Embryonic facial prominence (tissue), 1 donor: Measurements from ENCODE around the gene ANP32A.
A peak's percentile ranks its signal among the peaks of the same experiment; 100 is the strongest.

Source experiments
- DNase-seq: peaks from one replicate; pipeline ENCODE4 v3.0.0-alpha.2; 2016; ENCODE audit errors: extremely low spot score

ANP32A gene

GRCh38 chr15:68797599-68798345, 22.9 kb downstream of the ANP32A start:
- DNase-seq: no peak

DNA sequence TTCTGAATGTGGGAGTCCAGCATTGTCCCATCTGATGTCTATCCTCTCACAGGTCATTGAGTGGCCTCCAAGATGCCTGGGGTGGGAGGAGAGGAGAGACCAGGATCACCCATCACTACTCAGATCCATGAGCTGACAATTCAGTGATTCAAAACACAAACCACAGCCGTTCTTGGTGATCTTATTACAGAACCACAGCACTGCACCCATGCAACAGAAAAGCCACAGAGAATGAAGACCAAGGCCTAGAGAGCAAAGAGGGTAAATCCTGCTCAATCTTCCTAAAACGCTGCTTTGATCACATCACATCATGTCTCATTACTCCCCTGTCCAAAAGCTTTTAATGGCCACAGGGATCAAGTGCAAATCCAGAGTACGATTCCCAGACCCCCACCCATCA, 23.5 kb downstream of the ANP32A start:
- DNase-seq: no peak

GRCh38 chr15:68796576-68796975, 24.1 kb downstream of the ANP32A start:
- no peak for DNase-seq

DNA sequence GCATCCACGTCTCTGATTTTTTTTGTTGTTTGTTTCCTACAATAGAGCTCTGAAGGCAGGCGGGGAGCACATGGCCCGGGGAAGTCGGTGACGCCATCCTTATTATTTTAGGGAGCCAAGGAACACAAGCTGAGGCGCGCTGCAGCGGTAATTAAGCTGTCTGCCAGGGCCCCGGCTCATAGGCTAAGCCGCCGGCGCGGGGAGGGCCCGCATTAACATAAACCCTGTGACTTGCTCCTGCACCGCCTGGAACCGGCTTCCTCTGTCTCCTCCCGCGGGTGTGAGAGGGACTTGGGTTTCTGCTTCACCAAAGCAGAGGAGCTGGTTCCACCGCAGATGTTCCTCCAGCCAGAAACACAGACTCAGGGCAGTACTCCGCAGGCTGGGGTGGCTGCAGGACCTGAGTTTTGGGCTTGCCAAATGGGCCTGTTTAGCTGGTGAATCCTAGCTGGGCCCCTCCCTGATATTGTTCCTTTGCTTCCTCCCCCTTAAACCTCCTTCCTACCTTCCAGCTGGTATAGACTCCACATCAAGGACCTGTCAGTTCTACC, 25.3 kb downstream of the ANP32A start:
- peak; percentile 69 for DNase-seq

- DNase-seq: no peak
Measured at GRCh38 chr15:68794863-68795262, 25.8 kb downstream of the ANP32A start.

- DNase-seq: no peak
Measured at GRCh38 chr15:68794307-68794706, 26.4 kb downstream of the ANP32A start.

- no peak for DNase-seq
Measured at GRCh38 chr15:68793776-68794175, 26.9 kb downstream of the ANP32A start.

GRCh38 chr15:68792901-68793766, 27.6 kb downstream of the ANP32A start:
- DNase-seq: no peak

DNA sequence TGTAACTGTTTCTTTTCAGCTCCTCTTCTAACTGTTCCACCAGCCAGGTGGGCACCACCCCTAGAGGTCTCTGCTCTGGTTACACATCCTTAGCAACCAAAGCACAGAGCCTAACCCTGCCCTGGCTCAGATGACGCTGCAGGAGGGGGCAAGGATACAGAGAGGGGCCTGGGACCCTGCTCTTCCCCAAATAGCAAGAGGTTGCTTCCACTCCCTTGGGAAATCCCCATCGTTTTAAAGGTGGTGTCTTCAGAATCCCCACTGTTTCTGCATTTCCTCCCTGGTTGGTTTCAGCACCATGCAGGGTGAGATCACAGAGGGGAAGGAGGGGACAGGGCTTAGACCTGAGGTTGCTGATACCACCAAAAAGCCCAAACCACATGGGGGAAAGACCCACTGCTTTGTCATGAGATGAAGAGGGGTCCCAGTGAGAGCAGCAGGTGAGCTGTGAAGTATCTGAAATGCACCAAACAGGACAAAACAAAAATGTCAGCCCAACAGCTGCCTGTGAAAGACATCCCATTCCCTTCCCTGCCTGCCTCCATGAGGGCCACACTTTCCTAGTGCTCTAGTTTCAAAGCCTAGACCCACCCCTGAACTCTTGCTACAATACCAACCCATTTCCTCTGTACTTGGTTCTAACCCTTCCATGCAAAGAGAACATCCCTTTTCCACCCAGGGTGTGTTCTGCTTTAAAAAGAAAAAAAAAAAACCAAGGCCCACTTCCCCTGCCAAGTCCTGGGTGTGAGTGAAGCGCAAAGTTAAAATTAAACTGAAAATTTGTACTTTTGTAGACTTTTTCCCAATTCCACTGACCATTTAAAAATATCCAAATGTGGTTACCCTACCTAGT, 29.0 kb downstream of the ANP32A start:
- no peak for DNase-seq

- DNase-seq: no peak
Measured at GRCh38 chr15:68790910-68791309, 29.8 kb downstream of the ANP32A start.

DNA sequence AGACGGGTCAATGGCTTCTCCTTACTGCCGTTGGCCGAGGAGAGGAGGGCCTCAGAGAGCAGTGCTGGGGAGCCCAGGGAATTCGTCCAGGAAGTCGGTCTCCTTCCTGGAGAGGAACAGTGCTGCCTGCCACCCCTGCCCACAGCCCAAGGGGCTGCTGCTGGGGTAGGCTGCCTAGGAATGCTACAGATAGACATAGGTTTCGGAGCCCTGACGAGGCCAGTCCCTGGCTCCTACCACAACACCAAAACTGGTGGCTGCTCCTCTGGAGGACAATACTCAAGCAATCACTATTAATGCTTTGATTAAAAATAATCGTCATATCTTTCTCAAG, 30.5 kb downstream of the ANP32A start:
- DNase-seq: no peak

DNA sequence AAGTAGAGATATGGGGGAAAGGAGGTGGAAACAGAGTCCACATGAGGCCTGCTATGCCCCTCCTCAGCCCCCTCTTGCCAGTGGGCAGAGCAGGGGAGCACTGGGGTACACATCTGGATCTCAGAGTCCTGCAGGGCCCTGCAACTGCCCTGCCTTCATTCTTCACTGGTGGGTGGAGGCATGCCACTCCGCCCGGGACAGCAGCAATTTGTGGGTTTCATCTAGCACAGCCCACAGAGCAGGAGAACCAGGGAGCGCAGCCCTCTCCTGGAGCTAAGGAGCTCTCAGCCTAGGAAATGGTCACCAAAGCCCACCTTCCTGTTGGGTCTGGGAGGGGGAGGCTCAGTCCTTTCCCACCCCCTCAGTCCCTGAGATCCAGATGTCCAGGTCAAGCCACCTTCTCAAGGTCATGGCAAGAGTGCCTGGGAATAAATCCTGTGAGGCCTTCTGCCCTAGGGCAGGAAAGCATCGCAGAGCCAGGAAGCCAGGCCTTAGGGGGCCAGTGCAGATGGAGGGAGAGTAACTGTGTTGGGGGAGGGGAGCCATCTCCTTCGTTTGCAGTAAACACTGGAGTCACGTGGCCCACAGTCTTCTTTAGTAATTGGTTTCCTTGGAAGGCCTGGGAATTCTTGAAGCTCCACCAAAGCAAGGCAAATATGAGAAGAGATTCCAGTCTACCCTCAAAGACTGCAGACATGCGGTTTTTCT, 31.0 kb downstream of the ANP32A start:
- no peak for DNase-seq

- no peak for DNase-seq
Measured at GRCh38 chr15:68789091-68789490, 31.6 kb downstream of the ANP32A start.

DNA sequence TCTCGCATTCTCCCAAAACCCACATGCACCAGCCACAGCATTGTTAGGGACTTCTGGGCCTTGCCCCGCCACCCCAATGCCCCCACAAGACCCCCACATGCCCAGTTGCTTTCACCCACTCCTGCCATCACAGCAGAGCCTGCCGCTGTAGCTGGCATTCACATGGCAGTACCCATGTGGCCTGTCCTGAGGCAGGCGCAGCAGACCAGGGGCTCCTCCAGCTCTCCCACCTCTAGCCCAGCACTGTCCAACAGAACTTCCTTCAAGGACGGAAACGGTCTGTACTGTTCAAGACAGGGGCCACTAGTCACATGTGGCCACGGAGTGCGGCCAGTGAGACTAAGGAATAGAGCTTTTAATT, 32.5 kb downstream of the ANP32A start:
- no peak for DNase-seq

DNA sequence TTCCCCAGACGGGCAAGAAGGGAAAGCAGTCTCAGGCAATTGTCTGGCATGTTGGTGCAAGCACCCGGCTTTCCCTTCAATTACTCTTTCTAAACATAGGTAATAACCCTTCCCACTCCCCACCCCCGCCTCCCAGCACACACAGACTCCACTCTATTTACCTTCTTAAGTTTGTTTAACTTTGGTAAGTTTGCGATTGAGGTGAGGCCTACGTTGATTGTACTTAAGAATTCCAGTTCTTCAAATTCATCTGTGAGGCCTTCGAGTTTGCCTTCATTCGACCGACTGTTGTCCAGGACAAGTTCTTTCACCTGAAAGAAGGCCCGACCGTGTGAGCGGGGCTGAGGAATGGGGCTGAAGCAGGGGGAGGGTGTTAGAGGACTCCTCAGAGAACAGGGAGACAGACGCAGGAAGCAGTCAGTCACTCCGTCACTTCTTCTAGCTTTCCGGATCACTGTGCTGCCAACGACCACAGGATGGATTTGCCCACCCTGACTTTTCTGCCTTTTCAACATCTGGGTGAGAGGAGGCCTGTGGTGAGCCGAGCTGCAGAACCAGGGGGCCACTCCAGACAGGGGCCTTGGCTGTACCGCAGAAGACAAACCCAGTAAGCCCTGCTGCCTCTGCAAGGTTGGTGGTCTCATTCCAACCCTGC, 33.0 kb downstream of the ANP32A start:
- DNase-seq: no peak

GRCh38 chr15:68786753-68787152, 33.9 kb downstream of the ANP32A start:
- DNase-seq: no peak

GRCh38 chr15:68785541-68785940, 35.2 kb downstream of the ANP32A start:
- no peak for DNase-seq

- DNase-seq: no peak
Measured at GRCh38 chr15:68784206-68784605, 36.5 kb downstream of the ANP32A start.

GRCh38 chr15:68783226-68784058, 37.3 kb downstream of the ANP32A start:
- no peak for DNase-seq

GRCh38 chr15:68782589-68783161, 38.0 kb downstream of the ANP32A start:
- no peak for DNase-seq
